Thyroid gland (tissue), 4 donors: ENCODE results near the gene SHF.

Experiments
- POLR2A ChIP-seq, 2 donors: fragments of 450-650 bp; IDR thresholded peaks; one replicate each; pipeline ENCODE4 v1.6.1; 2017; ENCODE audit warnings: antibody characterized with exemption in 2 of 2, mild to moderate bottlenecking in 2 of 2, moderate library complexity in 1 of 2
- TF ChIP-seq, protein P1 (sequence below), 6 experiments: fragments of 200-600 bp in 3 of 6; fragments of 450-650 bp in 3 of 6; sonication (generic) in 3 of 6; IDR thresholded peaks; one replicate each; pipeline ENCODE4 v1.5.1; 2016 to 2019; ENCODE audit warnings: antibody characterized with exemption in 6 of 6, mild to moderate bottlenecking in 2 of 6, inconsistent platforms in 1 of 6, moderate library complexity in 1 of 6

DNA sequence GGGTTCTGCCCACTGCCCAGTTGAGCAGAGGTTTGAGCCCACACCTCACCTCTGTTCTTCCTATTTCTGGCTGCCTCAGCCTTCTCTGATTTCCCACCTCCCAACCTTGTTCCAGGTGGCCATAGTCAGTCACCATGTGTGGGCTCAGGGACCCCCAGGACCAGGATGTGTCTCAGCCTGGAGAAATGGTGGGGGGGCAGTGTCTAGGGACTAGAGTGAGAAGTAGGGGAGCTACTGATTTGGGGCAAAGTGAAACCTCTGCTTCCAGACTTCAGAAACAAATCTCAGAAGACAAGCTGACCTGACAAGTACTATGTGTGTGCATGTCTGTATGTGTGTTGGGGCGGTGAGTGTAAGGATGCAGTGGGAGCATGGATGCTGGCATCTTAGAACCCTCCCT, 22.9 kb downstream of the SHF start:
- TF ChIP-seq, protein P1, sequence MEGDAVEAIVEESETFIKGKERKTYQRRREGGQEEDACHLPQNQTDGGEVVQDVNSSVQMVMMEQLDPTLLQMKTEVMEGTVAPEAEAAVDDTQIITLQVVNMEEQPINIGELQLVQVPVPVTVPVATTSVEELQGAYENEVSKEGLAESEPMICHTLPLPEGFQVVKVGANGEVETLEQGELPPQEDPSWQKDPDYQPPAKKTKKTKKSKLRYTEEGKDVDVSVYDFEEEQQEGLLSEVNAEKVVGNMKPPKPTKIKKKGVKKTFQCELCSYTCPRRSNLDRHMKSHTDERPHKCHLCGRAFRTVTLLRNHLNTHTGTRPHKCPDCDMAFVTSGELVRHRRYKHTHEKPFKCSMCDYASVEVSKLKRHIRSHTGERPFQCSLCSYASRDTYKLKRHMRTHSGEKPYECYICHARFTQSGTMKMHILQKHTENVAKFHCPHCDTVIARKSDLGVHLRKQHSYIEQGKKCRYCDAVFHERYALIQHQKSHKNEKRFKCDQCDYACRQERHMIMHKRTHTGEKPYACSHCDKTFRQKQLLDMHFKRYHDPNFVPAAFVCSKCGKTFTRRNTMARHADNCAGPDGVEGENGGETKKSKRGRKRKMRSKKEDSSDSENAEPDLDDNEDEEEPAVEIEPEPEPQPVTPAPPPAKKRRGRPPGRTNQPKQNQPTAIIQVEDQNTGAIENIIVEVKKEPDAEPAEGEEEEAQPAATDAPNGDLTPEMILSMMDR (IDR thresholded peaks at IDR 0.05) = no peak
- TF ChIP-seq POLR2A (IDR thresholded peaks at IDR 0.05) = no peak
